Stimulated activated CD8-positive, alpha-beta memory T cell treated with anti-CD3 and anti-CD28 coated beads, Interleukin-4, amount 100 ng/mL, for 4 hours (primary cell): ENCODE data around the gene PRMT2.
"Not testable (repeated sequence)": the region's sequence is repeated elsewhere in the genome, so short reads cannot be mapped to it uniquely, and the experiment has no call there.

Source experiments
- DNase-seq, 2 donors: peaks; one replicate each; pipeline ENCODE4 v3.0.0-alpha.2; 2020; ENCODE audit warnings: low read depth in 2 of 2, low spot score in 1 of 2

Gene PRMT2

DNA sequence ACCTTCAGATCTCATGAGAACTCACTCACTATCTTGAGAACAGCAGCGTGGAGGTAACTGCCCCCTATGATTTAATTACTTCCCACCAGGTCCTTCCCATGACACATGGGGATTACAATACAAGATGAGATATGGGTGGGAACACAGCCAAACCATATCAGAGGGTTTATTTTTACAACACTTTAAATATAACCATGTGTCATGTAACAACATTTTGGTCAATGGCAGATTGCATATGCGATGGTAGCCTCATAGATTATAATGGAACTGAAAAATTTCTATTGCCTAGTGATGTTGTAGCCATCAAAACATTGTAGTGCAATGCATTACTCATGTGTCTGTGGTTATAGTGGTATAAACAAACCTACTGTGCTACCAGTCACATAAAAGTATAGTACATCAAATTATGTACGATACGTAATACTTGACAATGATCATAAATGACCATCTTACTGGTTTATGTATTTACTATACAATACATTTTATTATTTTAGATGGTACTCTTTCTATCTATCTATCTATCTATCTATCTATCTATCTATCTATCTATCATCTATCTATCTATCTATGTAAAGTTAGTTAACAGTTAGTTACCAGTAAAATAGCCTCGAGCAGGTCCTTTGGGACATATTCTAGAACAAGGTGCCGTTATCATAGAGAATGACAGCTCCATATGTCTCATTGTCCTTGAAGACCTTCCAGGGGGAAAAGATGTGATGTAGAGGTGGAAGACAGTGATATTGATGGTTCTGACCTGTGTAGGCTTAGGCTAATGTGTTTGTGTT is 18.0 kb upstream of the PRMT2 start:
- DNase-seq: no peak

DNA sequence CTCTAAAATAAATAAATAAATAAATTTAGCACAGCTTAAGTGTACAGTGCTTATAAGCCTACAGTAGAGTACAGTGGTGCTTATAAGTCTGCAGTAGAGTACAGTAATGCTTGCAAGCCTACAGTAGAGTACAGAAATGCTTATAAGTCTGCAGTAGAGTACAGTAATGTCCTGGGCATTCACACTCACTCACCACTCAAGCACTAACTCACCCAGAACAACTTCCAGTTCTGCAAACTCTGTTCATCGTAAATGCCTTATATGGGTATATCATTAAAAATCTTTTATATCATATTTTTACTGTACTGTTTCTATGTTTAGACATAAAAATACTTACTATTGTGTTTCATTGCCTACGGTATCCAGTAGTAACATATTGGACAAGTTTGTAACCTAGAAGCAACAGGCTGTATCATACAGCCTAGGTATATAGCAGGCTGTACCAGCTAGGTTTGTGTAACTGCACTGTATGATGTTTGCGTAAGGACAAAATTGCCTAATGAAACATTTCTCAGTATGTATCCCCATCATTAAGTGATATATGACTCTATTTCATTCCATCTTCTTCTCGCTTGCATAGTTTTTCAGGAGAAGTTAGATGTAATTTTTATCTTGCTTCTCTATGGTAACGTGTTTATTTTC is 16.6 kb upstream of the PRMT2 start:
- no peak for DNase-seq

DNA sequence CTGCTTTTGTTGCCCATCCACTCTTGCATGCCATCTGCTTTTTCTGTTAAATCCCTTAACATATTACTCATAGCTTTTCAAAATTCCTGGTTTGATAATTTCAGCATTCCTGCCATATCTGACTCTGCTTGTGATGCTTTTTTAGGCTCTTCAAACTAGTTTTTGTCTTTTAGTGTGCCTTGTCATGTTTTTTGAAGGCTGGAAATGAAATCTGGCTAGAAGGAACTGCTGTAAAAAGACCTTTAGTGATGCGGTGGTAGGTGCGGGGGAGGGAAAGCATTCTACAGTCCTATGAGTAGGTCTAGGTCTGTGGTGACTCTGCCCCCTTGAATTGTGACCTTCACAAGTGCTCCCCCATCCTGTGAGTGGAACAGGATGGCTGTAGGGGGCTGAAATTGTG is 15.6 kb upstream of the PRMT2 start:
- DNase-seq: no peak

DNA sequence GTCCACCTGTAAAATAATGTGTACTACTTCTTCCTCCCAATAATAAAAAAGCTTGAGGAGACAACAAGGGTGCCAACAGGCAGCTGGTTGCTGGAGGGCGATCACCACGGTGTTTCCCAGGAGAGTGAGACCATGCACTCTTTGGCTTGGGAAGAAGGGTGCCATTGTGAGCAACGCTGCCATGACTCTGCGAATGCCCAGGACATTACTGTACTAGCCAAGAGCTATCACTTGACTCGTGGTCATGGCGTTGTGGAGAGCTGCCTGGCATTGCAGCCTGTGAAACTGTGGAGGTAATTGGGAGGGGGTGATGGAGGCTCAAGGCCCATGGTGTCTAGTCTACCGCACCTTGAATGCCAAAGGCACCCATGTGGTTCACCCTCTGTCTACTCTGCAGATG is 14.6 kb upstream of the PRMT2 start:
- no peak for DNase-seq

DNA sequence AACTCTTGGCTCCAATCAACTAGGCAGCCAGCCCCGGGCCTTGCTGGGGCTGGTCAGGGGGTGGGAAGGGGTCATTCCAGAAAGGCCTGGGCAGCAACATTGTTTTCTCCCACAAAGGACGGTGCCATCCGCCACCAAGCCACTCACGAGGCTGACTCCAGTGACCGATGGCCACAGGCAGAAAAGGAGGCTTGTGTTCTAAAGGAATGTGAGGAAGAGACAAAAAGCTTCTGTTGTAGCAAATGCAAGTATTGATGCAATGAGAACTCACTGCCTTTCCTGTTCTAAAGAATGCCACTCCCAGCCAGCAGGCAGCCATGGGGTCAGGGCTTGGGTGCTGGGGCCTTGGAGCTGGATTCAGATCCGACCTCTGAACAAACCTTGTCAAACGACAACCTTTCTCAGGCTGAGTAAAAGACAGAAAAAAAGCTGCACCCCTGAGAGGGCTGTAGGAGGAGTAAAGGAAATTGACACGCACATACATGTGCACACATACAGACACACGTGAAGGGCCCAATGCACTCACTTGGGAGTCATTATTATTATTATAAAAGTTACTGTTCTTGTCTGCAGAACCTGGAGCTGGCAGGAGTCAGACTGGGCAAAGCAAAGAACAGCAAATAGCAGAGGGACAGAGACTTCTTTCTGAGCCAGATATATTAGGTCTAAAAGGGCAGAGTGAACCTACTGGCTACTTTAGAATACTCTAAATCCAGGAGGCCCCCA is 13.9 kb upstream of the PRMT2 start:
- DNase-seq: no peak

DNA sequence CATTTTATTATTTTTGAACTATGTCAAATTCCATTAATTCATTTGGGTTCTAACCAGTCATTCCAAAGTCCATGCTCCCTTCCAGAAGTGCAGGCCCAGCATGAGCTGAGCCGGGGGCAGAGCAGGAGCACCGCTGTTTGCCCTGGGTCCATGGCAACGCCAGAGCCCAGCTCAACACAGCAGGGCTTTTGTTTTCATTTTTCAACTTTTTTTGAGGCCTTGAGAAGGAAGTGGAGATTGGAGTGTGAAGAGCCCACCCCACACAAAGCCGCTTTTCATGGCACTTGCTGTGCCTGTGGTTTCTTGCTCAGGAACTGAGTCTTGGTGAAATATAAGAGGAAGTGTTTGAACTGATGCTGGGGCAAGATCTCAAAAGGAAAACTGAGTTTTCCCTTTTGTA is 13.2 kb upstream of the PRMT2 start:
- DNase-seq: no peak

DNA sequence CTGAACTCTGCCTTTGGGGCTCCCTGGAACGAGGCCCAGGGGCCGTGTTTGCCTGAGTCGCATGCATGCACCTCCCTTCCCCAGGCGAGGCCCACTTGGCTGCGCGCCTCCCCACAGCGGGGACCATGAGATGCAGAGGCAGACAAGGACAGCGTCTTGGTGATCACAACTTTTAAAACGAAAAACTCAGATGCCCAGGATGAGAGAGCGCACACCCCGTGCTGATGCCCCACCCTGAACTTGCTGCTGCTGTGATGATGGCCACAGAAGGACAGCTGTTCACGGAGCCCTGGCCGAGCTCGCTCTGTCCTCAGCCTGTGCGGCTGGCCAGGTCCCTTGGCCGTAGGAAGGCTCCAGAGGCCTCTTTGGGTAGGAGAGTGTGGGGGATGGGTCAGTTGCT is 11.4 kb upstream of the PRMT2 start:
- no peak for DNase-seq

DNA sequence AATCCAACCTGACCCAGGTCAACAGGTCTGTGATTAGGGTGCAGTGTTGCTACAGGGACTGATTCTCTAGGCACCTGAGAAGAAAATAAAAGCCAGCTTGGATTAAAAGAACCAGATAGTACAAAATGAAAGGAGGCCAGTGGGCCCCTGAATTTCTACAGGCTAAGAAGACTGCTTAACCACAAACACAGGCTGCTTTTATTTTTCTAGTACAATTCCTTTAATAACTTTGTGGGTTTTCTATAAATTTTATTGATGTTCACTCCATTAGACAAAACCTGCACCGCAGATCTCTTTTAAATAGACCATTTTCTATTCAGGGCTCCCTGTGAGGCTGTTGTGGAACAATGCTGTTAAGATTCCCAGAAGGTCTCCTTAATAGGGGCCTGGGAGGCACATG is 9.7 kb upstream of the PRMT2 start:
- no peak for DNase-seq

DNA sequence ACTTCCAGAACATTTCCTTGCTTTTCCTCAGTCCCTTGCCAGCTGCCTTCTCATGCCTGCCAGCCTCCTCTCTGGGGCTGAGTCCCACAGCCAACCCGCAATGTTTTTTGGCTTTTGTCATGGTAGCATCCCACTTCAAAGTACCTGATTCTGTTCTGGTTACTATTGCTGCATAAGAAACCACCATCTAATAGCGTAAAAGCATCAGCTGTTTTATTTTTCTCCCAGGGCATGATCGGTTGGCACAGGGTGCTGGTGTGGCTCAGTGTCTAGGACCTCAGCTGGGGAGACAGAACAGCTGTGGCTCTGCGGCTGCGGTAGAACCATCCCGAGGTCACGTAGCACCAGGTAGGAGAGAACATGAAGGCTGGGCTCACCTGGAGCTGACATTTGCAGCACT is 8.9 kb upstream of the PRMT2 start:
- no peak for DNase-seq

DNA sequence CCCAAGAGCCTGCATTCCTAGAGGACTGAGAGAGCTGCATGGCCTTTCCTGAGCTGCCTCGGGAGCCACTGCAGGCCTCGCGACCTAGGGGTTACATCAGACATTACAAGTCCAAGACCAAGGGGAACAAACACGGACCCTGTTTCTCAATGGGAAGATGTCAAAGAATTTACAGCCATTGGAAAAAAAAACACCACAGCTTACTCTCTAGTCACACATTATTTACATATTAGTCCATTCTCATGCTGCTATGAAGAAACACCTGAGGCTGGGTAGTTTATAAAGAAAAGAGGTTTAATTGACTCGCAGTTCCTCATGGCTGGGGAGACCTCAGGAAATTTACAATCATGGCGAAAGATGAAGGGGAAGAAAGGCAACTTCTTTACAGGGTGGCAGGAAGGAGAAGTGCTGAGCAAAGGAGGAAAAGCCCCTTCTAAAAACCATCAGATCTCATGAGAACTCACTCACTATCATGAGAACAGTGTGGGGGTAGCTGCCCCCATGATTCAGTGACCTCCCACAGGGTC is 8.4 kb upstream of the PRMT2 start:
- no peak for DNase-seq

DNA sequence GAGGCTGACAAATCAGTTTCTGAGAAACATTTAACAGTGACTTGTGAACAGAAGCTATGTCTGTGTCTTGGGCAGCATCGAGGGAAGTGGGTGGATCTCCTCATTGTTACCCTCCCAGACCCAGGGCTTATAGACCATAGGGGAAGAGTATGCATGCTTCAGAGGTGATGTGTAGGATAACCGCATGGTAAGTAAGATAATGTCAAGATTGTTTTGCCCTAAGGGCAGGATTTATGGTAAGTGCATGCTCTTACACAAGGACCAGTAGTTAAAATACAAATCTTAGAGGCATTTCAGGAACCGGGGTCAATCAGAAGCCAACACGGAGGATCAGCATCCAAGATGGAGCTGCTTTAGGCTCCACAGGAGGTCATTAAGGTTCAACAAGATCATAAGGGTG is 7.7 kb upstream of the PRMT2 start:
- no peak for DNase-seq

DNA sequence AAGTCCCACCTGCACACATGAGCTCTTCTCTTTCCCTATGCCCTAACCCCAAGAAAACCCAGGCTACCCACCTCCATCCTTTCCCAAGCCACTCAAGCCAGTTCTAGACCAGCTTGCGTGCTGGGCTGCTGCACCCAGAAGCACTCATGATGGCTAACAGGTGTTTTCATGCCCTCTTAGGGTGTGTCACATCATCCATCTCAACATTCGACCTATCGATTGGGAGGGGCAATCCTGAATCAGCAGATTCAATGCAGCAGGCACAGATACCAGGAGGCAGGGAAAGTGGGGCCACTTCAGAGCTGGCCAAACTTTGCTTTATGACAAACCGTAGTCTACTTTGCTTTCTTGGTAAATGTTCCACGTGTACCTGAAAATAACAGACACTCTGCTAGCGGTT is 6.6 kb upstream of the PRMT2 start:
- no peak for DNase-seq

DNA sequence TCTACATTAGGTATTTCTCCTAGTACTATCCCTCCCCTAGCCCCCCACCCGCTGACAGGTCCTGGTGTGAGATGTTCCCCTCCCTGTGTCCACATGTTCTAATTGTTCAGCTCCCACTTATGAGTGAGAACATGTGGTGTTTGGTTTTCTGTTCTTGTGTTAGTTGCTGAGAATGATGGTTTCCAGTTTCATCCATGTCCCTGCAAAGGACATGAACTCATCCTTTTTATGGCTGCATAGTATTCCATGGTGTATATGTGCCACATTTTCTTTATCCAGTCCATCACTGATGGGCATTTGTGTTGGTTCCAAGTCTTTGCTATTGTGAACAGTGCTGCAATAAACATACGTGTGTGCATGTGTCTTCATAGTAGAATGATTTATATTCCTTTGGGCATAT is 4.6 kb upstream of the PRMT2 start:
- DNase-seq: not testable (repeated sequence)

DNA sequence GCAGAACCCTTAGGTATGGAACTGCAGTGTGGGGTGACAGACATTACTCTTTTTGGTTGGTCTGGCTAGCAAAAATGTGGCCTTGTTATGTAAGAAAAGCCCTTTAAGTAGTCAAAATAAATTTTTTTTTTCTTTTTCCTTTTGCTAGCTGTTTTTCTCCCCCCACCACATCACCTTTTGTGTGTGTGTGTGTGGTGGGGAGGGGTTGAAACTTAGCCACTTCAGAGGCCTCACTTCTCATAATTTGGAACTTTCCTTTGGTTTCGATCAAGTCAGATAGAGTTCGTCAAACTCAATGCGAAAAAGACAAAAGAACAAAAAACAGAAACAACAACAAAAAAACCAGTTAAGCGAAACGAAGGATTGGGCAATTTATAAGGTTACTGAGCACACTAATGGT is 1.9 kb upstream of the PRMT2 start:
- no peak for DNase-seq

DNA sequence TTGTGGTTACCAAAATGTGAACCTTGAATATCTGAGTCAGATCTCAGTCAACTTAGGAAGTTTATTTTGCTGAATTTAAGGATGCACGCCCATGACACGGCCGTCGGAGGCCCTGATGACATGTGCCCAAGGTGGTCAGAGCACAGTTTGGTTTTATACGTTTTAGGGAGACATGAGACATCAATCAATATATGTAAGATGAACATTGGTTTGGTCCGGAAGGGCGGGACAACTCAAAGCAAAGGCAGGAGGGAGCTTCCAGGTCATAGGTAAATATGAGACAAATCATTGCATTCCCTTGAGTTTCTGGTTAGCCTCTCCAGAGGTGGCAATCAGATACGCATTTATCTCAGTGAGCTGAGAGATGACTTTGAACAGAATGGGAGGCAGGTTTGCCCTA is 1.0 kb upstream of the PRMT2 start:
- no peak for DNase-seq

DNA sequence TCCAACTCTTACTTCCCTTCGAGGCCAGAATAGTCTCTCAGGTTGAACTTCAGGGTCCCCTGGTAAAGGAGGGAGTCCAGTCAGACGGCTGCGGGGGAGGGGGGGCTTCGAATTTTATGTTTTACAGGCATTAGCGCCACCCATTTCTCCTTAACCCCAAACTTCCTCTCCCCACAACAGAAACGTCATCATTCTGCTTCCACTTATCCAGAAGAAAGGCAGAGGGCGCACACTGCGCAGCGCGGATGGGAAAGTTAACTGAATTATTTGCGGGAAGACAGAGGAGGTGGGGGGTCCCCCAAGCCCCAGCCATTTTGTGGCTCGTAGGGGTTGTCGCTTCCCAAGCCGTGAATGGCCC is 529 bp upstream of the PRMT2 start:
- no peak for DNase-seq

DNA sequence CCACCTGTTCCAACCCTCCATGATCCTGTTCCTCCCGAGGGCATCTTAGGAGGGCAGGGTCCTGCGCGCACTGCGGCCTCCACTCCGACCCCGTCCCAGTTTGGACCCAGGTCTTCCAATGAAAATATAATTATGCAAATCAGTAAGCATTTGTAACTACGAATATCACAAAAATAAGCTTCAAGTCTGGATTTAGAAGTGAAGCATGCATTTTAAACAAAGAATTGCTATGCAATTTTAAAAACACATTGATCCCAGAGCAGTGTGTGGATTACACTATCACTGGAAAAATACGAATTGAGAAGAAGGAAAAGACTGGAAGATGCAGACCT is 673 bp downstream of the PRMT2 start:
- no peak for DNase-seq

DNA sequence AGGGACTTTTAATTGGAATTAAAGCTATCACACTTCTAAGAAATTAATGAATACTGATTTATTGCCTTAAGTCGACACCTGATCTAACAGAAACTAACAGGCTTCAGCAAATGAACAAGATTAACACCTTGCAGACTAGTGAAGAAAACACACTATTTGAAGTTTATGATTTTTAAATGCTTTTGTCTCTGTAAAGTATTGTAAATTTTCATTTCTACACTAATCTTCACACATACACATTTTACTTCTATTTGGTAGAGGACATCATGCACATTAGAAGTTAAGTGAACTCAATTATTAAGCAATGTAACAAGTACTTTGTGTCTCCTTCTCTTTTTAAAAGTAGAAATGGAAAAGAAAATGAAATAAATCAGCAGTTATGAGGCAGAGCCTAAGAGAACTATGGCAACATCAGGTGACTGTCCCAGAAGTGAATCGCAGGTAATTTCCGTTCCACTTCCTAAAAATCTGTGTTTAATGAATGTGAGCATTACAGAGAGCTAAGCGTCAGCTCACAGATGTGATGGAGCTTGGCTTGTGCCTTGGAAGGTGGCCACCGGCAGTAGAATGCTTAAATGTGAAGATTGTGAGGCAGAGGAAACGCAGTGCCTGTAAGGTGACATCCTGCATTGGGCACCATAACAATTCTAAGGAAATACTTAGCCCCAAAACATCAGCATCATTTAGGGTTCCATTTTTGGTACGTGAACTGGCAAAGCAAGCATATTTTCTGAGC is 1.2 kb downstream of the PRMT2 start:
- DNase-seq: no peak

DNA sequence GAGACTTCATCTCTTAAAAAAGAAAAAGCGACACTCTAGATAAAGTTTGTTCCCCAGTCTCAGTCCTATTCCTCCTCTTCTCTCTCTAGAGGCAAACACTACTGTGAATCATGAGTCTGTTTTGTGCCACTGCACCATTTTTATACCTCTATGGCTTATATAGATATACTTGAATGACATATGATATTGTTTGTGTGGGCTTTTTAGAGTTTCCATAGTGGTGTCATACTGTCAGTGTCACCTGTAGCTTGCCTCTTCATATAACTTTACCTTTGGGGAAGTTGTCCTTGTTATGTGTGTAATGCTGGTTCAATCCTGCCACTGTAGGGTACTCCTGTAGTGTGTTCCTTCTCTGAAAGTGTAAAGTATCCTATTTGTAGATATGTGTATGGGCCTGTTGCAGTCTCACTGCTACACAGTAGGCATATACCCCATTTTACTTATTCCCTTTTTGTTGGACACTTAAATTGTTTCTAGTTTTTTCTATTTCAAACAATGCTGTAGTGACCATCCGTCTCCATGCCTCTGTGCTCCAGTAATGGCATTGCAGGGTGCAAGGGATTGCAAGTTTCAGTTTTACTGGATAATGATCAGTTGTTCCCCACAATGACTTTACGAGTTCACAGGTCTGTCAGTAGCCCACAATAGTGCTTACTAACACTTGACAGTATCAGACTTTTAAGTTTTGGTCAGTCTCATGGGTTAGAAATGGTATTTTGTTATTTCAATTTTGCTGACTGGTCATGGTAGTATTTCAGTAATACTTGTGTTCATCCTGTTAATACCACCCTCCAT is 2.7 kb downstream of the PRMT2 start:
- no peak for DNase-seq

DNA sequence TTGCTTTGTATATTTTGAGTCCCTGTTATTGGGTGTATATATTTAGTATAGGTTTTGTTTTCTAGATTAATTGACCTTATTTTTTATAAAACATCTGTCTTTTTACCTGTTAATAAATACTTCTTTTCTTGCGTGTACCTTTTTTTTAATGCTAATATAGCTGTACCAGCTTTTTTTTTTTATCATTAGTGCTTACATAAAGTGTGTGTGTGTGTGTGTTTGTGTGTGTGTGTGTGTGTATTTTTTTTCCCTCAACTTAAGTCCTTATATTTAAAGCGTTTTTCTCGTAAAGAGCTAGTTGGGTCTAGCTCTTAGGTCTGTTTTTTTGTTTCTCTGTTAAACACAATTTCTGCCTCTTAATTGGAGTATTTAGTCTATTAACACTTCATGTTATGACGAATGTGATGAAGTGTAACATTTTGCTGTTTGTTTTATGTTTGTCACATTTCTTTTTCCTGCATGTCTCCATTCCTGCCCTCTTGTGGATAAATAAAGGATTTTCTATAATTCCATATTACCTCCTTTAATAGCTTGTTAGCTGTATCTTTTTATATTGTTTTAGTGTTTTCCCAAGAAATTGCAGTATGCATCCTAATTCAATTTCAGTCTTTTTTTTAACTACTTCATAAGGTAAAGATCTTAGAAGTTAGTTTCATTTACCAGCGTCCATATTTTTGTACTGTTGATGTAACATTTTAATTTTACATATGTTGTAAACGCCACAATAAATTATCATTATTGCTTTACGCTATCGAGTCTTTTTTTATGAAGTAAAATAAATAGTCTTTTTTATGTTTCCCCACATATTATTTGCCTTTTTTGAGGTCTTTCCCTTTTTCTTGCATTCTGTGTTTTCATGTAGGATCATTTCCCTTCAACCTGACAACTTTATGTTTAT is 4.3 kb downstream of the PRMT2 start:
- DNase-seq: no peak
